Epithelial cell of proximal tubule (primary cell): ENCODE measurements around the gene SLC1A7. TPM values are rescaled to one million over a fixed set of nuclear protein-coding genes. Genes with fewer than 3 reads are reported as not detected.

ENCODE experiments used
- DNase-seq: peaks from one replicate; pipeline ENCODE4 v3.0.0-alpha.2; 2011; ENCODE audit warnings: low read depth
- H3K4me3 ChIP-seq: 2 replicates; pipeline ENCODE4 v1.5.1; 2011; ENCODE audit warnings: low read depth, mild to moderate bottlenecking, low read length
- total RNA-seq: library from RNA; depleted of rRNA; stranded (reverse); fragments of >200 nt; gene quantifications from 2 replicates; pipeline ENCODE4 v1.2.3, GENCODE V29; 2015
- TF ChIP-seq, protein P1 (sequence below): conservative IDR thresholded peaks from 2 replicates; pipeline ENCODE4 v1.5.1; 2012; ENCODE audit warnings: low read depth, mild to moderate bottlenecking, low read length

SLC1A7 gene
- total RNA-seq, 1 donor from 2014 or later: not detected

DNA sequence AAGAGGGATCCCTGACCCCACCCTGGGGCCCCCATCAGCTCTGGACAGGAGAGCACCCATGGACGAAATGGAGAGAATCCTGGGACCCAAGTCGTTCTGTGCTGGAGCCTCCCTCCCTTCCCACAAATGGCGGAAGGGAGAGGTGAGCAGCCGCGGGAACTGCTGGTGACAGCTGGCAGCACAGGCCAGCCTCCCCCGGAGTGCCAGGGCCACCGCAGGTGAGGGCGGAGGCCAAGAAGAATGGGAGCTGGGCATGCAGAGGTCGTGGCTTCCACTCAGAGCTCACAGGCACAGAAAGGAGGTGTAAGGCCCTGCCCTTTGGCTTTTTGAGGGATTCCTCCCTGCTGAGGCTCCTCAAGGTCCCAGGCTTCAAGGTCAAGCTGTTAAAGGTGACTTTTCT is 24.6 kb downstream of the SLC1A7 start:
- TF ChIP-seq, protein P1, sequence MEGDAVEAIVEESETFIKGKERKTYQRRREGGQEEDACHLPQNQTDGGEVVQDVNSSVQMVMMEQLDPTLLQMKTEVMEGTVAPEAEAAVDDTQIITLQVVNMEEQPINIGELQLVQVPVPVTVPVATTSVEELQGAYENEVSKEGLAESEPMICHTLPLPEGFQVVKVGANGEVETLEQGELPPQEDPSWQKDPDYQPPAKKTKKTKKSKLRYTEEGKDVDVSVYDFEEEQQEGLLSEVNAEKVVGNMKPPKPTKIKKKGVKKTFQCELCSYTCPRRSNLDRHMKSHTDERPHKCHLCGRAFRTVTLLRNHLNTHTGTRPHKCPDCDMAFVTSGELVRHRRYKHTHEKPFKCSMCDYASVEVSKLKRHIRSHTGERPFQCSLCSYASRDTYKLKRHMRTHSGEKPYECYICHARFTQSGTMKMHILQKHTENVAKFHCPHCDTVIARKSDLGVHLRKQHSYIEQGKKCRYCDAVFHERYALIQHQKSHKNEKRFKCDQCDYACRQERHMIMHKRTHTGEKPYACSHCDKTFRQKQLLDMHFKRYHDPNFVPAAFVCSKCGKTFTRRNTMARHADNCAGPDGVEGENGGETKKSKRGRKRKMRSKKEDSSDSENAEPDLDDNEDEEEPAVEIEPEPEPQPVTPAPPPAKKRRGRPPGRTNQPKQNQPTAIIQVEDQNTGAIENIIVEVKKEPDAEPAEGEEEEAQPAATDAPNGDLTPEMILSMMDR: no peak
- no peak overlapping the region for H3K4me3 ChIP-seq
- DNase-seq: no peak

DNA sequence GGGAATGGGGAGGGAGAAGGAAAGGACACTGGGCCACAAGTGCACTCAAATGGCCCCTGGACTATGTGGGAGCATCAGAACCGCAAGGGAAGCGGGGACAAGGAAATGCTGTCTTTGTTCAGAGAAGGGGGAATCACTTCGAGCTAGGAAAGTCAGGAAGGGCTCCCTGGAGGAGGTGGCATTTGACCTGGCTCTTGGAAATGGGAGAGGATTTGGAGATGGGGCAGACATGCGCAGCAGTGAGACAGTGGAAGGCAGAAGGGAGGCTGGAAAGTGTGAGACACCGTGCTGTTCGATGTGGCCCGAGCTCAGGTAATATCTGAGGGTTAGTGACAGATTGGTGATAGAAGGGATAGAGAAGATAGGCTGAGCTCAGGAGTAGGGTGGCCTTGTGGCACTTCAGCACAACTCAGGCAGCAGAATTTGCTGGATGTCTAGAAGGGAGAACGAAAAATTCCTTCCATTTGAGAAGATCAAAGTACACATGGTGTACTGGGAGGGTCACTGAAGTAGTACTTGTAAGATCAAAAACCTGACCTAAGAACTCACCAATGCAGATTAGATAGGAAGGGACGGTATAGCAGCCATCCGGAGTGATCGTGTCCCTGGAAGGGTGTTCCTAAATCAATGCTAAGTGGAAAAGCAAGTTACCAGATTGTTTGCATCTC is 25.4 kb downstream of the SLC1A7 start:
- TF ChIP-seq, protein P1: no peak
- no peak overlapping the region for H3K4me3 ChIP-seq
- no peak for DNase-seq

DNA sequence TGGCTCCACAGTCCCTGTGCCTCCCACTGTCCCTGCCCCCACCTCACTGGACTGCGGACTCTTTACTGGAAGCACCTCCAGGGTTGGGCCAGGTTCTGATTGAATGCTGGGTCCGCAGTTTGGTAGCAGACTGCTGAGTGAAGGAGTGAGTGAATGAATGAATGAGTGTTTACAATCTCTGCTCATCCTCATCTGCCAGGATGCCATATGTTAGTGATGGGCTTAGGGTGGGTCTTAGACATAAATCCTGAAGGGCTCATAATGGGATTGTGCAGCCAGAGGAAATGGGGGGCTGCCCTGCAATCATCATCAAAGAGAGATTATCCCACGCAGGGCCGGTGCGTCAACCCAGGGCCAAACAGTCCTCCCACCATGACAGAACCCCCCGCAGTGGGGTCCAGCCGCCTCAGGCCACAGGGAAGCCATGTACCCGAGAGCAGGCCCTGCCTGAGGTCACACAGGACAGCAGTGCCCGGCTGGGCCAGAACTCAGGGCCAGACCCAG is 26.1 kb downstream of the SLC1A7 start:
- H3K4me3 ChIP-seq: no peak overlapping the region
- no peak for DNase-seq
- TF ChIP-seq, protein P1: no peak

DNA sequence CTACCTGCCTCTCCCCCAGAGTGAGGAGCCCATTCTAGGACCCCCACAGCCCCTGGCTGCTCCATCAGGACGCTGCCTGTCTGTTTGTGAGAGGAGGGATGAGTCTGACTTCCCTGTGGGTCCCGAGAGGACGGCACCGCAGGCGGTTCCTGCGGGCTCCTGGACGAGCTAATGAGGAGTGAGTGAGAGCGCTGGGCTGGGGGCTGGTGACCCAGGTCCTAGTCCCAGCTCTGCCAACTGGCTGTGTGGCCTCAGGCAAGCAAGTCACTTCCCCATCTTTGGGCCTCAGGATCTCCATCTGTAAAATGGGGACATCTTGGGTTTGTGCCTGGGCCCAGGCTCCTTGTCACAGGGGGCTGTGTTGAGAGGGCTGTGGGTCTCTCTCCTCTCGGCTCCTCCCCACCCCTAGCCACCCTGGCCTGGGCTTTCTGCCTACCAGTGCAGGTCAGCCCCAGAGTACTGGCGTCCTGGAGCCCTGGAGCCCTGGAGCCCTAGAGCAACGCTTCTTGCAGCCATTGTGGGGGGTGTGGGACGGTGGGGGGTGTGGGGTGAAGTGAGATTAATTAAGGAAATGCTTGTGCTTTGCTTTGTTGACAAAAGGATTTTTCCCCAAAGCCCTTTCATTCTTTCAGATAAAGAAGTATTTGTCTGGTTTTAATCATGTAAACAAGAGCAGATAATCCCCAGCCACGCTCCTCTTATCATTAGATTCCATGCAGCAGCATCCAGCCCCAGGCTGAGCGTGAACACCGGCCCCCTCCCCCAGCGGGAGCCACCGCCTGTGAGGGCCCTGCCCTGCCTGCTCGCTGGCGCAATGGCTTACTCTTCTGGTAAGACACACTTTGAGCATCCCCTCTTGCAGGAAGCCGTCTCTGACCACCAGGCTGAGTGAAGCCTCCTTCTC is 26.8 kb downstream of the SLC1A7 start:
- no peak for DNase-seq
- no peak overlapping the region for H3K4me3 ChIP-seq
- TF ChIP-seq, protein P1: no peak

DNA sequence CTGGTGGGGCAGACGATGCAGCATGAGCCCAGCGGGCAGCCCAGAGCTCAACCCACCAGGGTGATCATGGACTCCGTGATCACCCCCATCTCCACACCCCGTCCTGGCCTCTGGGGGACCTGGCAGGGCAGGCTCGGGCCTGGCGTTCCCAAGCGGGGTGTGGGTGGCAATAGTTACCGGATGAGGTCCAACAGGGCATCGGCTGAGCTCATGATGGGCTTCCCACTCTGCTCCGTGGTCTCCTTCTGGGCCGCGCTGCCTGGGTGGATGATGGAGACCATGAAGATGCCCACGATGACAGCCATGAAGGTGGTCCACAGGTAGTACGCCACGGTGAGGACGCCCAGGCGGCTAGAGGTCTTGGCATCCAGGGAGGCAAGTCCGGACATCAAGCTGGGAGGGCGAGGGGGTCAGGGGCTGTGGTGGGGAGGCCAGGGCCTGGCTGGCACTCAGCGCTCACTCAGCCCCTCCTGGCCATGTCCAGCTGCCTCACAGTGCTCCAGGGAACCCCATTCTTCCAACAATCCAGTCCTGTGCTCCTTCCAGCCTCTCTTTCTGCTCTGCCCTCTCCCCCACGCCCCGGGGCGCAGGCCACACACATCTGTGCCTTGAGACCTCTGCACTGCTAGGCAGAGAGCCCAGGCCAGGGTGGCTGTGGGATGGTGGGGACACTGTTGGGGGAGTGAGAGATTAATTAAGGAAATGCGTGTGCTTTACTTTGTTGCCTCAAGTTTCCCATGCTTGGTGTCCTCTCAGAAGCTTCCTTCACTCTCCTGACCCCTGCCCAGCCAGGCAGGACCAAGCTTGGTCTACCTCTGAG is 27.6 kb downstream of the SLC1A7 start:
- DNase-seq: no peak
- TF ChIP-seq, protein P1: no peak
- no peak overlapping the region for H3K4me3 ChIP-seq

DNA sequence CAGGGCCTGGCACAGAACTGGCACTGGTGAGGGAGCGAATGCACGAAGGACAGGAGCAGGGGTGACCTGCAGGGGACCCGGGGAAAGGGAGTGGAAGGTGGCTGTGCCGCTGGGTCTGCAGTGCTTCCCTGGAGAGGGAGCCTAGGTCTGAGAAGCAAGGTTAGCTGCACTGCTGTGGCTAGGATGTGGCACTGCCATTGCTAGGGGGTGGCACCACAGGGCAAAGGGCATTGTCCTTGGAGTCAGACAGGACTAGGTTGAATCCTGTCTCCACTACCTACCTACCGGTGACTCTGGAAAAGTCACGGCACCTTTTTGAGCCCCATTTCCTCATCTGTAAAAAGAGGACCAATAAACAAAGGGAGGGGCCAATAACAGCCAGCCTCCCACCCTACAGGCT is 28.3 kb downstream of the SLC1A7 start:
- TF ChIP-seq, protein P1: no peak
- H3K4me3 ChIP-seq: no peak overlapping the region
- no peak for DNase-seq
